Brain microvascular endothelial cell (primary cell): ENCODE data around the gene MAP3K13.
"Not testable (repeated sequence)": the region's sequence is repeated elsewhere in the genome, so short reads cannot be mapped to it uniquely, and the experiment has no call there.

Experiments used
- DNase-seq: peaks from one replicate; pipeline ENCODE4 v3.0.0-alpha.2; 2020
- H3K27ac ChIP-seq: fragments of 250-450 bp; sonication (Bioruptor Pico); 2 replicates; pipeline ENCODE4 v1.5.1; 2020; ENCODE audit warnings: mild to moderate bottlenecking, moderate library complexity
- H3K27me3 ChIP-seq: fragments of 250-450 bp; sonication (Bioruptor Pico); replicated peaks from 2 replicates; pipeline ENCODE4 v1.5.1; 2020; ENCODE audit warnings: mild to moderate bottlenecking
- H3K36me3 ChIP-seq: fragments of 250-450 bp; sonication (Bioruptor Pico); replicated peaks from 2 replicates; pipeline ENCODE4 v1.5.1; 2020; ENCODE audit warnings: mild to moderate bottlenecking
- H3K4me3 ChIP-seq: 2 replicates; pipeline ENCODE4 v1.5.1; 2011; ENCODE audit warnings: low read depth, mild to moderate bottlenecking, control low read depth, low read length, moderate library complexity
- in situ Hi-C: cut with HindIII; loops from 2 replicates; pipeline ENCODE4 v1.10.0; 2017; ENCODE audit warnings: low sequenced_read_pairs, low pct_ligation_motif_present
- TF ChIP-seq, protein P1 (sequence below): IDR thresholded peaks from 2 replicates; pipeline ENCODE4 v1.5.1; 2011; ENCODE audit warnings: low read depth, mild to moderate bottlenecking, moderate library complexity, low read length, control low read depth, inconsistent platforms; ENCODE audit errors: missing control alignments

Gene MAP3K13

DNA sequence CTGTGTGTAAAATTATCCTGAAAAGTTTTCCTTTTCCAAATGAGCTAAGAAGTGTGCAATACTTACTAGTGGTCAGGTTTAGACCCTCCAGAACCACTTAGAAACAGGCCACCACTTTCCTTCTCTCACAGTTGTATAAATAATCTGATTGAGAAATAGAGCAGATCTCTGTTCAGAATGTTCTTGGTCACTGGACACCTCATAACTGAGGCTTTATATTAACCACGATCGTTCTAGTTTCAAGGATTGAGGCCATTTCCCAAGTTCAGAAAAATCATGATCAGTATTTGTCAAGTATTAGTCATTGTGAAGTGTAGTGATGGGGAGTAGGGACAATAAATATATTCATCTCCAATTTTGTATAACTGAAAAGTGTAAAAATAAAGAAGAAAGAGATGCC, 1.0 kb upstream of the MAP3K13 start:
- Histone ChIP-seq H3K36me3 (no peaks in the 10 kb centered on the region), H3K4me3 (no peak overlapping the region), H3K27ac (no peak overlapping the region), H3K27me3 (peaks cover 9% of the 10 kb centered on the region)
- in situ Hi-C loops = no loop called here
- TF ChIP-seq, protein P1, sequence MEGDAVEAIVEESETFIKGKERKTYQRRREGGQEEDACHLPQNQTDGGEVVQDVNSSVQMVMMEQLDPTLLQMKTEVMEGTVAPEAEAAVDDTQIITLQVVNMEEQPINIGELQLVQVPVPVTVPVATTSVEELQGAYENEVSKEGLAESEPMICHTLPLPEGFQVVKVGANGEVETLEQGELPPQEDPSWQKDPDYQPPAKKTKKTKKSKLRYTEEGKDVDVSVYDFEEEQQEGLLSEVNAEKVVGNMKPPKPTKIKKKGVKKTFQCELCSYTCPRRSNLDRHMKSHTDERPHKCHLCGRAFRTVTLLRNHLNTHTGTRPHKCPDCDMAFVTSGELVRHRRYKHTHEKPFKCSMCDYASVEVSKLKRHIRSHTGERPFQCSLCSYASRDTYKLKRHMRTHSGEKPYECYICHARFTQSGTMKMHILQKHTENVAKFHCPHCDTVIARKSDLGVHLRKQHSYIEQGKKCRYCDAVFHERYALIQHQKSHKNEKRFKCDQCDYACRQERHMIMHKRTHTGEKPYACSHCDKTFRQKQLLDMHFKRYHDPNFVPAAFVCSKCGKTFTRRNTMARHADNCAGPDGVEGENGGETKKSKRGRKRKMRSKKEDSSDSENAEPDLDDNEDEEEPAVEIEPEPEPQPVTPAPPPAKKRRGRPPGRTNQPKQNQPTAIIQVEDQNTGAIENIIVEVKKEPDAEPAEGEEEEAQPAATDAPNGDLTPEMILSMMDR = no peak
- DNase-seq = no peak

DNA sequence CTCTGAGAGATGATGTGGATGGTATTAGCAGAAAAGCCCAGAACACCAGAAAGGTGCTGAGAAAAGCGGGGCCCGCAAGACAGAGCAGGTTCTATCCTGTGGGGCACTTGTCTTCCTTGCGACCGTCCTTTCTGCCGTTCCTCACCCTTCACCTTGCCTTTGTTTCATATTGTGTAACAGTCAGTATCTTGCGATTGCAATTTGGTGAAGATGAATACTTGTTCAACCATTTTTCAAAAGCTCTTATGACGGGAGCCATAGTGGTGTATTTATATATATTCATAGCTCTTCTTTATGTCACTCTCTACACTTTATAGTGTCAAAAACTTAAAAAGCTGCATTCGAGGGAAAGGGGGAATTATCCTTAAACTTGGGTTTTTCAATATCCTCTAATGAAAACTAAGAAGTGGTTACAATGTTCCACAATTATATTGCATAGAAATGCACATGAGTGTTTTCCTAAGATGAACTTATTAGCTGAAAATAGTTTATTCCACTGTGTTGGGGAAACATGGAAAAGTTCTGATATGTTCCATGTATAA, 797 bp downstream of the MAP3K13 start:
- in situ Hi-C loops = no loop called here
- H3K27me3 ChIP-seq = peaks cover 9% of the 10 kb centered on the region
- peak overlapping the region; percentile 61 for H3K4me3 ChIP-seq
- DNase-seq = no peak
- H3K27ac ChIP-seq = no peak overlapping the region
- TF ChIP-seq, protein P1 = no peak
- no peaks in the 10 kb centered on the region for H3K36me3 ChIP-seq

DNA sequence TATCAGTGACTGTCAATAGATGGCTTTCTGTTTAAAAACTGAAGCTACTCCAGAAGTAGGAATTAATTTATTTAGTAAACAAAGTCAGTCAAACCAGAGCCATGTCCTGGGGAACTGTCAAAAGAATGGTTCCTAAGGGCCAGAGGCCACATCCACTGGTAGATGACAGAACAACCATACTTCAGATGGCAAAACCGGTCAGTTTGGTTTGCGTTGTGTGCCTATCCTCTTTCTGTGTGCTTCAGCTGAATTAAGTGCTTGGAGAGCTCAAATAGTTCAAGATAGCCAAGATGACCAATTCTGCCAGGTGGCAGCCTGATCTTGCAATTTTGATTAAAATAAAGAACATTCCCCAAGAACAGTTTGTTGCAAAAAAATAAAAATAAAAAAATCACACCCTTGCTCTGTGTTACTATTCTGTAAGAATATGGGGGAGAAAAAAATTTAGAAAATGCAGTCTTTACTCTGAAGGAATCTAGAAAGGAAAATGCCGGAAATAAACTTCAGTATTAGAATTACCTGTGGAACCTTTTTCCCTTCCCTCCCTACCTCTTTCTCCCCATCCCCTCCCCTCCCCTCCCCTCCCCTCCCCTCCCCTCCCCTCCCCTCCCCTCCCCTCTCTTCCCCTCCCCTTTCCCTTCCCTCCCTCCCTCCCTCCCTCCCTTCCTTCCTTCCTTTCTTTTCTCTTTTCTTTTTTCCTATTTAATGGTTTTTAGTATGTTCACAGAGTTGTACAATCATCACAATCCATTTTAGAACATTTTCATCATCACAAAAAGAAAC, 2.5 kb downstream of the MAP3K13 start:
- Histone ChIP-seq H3K27me3 (peaks cover 9% of the 10 kb centered on the region), H3K4me3 (no peak overlapping the region), H3K27ac (no peak overlapping the region), H3K36me3 (no peaks in the 10 kb centered on the region)
- DNase-seq = no peak
- in situ Hi-C loops = no loop called here
- TF ChIP-seq, protein P1 = no peak

DNA sequence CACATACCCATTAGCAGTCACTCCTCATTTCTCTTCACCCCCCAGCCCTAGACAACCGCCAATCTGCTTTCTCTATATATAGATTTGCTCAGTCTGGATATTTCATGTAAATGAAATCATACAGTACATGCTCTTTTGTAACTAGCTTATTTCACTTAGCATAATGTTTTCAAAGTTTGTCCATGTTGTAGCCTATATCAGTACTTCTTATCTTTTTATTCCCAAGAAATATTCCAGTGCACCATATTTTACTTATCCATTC, 3.1 kb downstream of the MAP3K13 start:
- Histone ChIP-seq H3K27me3 (peaks cover 9% of the 10 kb centered on the region), H3K36me3 (no peaks in the 10 kb centered on the region), H3K4me3 (no peak overlapping the region), H3K27ac (no peak overlapping the region)
- TF ChIP-seq, protein P1 = no peak
- in situ Hi-C loops = no loop called here
- DNase-seq = no peak

DNA sequence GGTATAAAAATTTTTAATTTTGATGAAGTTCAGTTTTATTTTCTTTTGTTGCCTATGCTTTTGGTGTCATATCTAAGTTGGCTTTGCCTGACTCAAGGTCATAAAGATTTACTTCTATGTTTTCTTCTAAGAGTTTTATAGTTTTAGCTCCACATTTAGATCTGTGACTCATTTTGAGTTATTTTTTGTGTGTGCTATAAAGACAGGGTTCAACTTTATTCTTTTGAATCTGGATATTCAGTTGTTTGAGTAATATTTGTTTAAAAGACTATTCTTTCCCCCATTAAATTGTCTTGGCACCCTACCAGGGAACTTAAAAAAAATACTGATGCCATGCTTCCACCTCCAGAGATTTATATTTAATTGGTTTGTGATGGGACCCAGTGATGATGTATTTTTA, 4.0 kb downstream of the MAP3K13 start:
- Histone ChIP-seq H3K27ac (no peak overlapping the region), H3K27me3 (peaks cover 9% of the 10 kb centered on the region), H3K36me3 (no peaks in the 10 kb centered on the region), H3K4me3 (no peak overlapping the region)
- TF ChIP-seq, protein P1 = no peak
- DNase-seq = no peak
- in situ Hi-C loops = no loop called here

DNA sequence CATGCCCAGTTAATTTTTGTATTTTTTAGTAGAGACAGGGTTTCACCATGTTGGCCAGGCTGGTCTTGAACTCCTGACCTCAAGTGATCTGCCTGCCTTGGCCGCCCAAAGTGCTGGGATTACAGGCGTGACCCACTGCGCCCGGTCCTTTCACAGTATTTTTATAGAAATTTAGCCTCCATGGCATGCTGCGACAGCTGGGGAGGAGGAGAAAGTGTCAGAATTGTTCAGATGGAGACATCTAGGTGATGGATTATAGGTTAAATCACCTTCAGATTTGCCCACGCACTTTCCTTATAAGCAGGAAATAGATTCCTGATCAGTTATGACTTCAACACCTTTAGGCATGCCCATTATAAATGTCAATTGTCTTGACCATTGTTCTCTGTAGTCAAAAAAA, 7.4 kb downstream of the MAP3K13 start:
- in situ Hi-C loops, H3K36me3 ChIP-seq, H3K27ac ChIP-seq, H3K27me3 ChIP-seq, H3K4me3 ChIP-seq, DNase-seq: not testable (repeated sequence)
